GM19351 (cell line): Measurements from ENCODE around the gene ZNF296.

Experiments
- ATAC-seq: cut with Tn5 transposase; IDR thresholded peaks from one replicate; pipeline ENCODE4 v1.9.1; 2021; ENCODE audit warnings: mild to moderate bottlenecking, moderate library complexity; ENCODE audit not compliant: unreplicated experiment

Gene ZNF296

DNA sequence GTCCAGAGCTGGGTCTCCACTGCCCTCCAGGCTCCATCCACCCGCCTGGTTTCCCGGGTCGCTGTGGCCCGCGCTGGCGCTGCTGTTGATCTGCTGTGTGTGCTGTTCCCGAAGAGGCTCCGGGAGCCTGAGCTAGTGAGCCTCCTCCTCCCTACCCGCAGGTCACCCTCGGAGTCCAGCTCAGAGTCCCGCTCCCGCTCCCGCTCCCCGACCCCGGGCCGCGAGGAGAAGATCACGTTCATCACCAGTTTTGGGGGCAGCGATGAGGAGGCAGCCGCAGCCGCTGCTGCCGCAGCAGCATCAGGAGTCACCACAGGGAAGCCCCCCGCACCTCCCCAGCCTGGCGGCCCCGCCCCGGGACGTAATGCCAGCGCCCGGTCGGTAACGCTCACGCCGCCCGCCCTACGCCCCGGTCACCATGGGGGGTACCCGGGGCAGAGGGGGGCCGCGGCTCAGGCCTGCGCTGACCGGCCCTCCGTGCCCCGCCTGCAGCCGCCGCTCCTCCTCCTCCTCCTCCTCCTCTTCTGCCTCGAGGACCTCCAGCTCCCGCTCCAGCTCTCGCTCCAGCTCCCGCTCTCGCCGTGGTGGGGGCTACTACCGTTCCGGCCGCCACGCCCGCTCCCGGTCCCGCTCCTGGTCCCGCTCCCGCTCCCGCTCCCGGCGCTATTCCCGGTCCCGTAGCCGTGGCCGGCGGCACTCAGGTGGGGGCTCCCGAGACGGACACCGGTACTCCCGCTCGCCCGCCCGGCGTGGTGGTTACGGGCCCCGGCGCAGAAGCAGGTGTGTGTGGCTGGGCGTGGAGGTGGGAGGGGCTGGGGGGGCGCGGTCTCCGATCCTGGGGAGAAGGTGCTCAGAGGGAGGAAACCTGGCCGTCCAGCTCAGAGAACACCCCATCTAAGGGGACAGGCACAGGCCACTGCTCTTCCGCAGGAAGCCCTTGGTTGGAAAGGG lies 12.2 kb downstream of the ZNF296 start:
- no peak for ATAC-seq

DNA sequence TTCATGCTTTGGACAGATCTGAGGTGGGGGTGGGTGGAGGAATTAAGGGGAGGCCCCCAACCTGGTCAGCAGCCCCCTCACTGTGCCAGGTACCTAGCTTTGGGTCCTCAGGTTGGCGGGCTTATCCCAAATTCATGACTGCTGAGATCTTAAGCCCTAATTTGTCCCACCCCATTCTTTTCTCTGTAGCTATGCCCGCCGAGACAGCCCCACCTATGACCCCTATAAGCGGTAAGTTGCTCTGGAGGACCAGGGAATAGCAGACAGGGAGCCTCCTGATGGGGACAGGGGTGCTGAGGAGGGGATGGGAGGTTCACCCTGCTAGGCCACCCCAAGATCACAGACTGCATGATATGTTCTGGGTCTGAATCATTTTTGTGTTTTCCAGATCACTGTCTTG lies 14.3 kb downstream of the ZNF296 start:
- ATAC-seq, result no peak

DNA sequence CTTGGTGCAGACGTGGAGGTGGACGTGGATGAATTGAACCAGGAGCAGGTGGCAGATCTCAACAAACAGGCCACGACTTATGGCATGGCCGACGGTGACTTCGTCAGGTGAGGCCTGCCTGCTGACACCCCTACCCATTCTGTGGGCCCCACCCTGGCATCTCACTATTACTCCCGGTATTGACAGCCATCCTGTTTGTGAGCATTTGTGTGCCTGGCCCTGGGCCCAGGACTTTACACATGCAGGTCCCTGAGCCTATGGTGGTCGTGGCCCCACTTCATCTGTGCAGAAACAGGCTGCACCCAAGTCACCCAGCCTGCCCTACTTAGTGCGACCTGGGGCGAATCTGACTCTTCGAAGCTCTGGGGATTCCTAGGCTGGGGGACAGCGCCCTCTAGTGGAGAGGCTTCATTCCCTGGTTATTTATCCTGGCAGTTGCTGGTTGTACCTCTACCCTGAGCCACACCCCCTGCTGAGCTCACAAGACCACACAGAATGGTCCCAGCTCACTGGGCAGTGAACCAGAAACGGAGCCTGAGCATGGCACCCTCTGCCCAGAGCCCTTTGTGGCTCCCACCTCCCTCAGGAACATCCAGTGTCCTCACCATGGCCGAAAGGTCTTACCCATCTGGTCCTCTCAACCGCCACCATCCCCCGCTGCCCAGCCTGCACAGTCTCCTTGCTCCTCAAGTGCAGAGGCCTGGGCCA lies 16.9 kb downstream of the ZNF296 start:
- ATAC-seq, result peak; percentile 51

DNA sequence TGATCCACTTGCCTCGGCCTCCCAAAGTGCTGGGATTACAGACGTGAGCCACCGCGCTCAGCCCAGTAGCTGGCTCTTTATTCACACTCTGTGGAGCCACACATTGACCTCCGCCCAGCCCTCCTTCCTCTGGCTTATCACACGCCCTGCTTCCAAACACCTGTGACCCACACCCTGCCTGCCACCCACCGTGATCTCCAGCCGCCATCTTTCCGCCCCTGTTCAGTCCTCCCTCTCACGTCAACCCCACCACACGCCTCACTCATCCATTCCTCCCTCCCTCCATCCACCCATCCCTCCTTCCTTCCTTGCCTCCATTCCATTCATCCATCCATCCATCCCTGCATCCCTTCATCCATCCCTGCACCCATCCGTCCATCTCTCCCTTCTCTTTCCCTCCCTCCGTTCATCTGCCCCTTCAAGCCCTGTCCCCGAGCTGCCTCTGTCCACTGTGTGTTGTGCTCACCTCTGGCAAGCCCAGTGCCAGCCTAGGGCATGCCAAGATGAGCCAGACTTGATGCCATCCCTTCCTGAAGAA lies 17.6 kb downstream of the ZNF296 start:
- no peak for ATAC-seq

DNA sequence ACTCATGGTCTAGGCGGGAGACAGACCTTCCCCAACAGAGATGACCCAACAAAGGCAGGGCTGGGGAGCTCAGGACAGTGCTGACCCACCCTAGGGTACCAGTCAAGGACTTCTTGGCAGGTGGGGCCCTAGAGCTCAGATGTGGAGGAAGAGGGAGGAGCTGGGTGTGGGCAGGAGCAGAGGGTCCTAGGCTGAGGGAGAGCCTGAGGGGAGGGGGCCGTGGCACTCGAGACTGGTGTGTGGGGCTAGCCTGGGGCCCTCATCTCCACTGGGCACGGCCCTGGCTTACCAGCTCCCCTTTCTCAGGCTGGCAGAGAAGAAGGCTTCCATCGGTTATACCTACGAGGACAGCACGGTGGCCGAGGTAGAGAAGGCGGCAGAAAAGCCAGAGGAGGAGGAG lies 18.8 kb downstream of the ZNF296 start:
- ATAC-seq, result no peak

DNA sequence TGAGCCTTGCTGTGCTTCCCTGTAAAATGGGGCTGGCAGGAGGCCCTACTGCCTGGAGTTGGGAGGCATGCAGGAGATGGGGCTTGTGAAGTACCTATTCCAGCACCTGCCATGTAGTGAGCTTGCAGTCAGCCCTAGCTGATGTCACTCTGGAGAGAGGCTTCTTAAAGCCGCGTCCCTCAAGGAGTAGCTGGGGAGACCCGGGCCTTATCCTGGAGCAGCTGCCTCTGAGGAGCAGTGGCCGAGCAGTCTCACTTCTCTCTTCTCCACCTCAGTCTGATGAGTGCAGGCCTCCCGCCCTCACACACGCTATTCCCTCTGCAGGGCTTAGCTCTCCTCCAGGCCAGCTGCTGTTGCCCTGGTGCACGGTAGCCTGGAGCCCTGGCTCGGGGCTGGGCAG lies 19.4 kb downstream of the ZNF296 start:
- ATAC-seq, result no peak

DNA sequence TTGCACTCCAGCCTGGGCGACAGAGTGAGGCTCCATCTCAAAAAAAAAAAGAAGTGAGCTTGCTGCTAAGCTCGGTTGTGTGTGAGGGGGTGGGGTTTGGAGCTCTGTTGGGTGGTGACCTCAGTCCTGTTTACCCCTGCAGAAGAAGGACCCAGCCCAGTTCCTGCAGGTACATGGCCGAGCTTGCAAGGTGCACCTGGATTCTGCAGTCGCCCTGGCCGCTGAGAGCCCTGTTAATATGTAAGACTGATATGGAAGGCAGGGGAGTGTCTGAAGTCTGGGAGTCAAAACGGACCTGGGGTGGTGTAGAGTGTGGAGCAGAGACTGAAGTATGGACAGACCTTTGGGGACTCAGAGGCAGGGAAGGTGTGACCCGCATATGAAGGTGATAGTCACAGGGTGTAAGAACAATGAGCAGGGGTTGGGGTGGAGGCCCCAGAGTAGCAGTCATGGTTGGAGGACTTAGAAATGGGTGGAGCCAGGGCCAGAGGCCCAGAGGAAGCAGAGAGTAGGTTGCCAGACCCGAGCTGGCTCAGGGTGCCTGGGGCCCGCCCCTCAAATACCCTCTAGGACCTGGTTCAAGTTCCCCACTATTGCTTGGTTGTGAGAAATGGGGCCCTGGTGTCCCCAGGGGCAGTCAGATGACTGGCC lies 24.2 kb downstream of the ZNF296 start:
- peak; percentile 49 for ATAC-seq

DNA sequence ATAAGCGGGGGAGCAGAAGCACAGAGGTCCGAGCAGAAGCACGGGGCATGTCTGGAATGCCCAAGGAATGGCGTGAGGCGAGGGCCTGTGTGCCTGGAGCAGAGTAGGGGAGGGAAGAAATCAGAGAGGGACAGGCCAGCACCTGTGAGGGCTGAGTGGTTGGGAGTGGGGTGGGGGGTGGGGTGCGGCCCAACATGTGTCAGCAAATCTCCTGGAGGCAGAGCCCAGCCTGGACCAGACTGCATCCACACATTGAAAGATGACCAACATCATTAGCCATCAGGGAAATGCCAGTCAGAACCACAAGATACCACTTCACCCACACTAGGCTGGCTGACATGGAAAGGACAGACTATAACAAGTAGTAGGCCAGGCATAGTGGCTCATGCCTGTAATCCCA lies 26.2 kb downstream of the ZNF296 start:
- no peak for ATAC-seq

DNA sequence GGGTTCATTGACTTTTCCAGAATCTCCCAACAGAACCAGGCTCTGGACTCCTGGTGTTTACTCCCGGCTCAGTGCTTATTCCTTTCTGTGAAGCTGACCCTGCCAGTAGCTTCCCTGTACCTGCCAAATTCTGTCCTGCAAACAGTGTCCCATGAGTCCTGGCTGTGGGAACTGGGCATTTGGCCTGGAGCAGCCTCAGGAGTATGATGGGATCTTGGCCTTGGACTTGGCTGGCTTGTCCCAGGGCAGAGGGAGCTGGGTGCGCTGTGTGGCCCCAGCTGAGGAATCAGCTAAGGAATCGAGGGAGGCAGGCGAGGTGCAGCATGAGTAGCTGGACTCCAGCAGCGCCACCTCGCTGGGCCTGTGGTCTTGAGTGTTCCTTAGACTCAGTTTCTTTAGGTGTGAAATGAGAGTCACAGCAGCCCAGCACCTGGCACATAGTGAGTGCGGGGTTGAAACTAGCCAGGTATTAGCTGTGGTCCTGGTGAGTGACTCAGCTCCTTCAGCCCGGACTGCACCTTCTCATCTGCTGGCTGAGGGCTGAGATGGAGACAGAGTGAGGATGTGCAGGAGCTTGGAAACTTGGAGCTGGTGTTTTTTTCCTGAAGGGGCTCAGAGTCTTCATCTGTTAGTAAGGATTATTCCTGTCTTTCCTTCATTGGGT lies 27.1 kb downstream of the ZNF296 start:
- ATAC-seq, result no peak

DNA sequence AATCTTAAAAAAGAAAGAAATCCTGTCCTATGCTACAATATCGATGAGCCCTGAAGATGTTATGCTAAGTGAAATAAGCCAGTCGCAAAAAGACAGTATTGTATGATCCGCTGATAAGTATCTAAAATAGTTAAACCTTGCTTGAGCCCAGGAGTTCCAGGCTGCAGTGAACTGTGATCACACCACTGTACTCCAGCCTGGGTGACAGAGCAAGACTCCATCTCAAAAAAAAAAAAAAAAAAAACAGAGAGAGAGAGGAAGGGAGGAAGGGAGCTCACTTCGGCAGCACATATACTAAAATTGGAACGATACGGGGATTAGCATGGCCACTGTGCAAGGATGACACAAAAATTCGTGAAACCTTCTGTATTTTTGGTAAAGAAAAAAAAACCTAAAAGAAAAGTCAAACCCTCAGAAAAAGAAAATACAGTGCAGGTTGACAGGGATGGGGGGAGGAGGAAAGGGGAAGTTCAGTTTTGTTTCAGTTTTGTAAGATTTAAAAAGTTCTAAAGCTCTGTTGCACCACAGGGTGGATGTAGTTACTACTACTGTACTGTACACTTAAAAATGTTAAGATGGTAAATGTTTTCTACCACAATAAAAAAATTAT lies 29.0 kb downstream of the ZNF296 start:
- ATAC-seq, result peak; percentile 56

DNA sequence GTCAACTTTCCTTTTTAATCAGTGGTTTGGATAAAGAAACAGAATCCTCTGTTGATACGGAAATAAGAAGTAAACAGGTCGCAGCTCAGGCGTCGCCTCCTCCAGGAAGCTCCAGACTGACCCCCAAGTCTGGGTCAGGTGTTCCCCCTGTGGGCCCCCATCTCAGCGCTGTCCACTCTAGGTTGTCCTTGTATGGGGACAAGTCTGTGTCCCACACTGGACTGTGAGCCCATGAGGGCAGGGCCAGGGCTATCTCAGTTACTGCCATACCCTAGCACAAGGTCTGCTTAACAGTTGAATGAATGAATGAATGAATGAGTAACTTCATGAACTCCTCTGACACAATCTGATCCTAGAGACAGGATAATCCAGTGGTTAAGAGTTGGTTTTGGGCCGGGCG lies 29.9 kb downstream of the ZNF296 start:
- no peak for ATAC-seq

DNA sequence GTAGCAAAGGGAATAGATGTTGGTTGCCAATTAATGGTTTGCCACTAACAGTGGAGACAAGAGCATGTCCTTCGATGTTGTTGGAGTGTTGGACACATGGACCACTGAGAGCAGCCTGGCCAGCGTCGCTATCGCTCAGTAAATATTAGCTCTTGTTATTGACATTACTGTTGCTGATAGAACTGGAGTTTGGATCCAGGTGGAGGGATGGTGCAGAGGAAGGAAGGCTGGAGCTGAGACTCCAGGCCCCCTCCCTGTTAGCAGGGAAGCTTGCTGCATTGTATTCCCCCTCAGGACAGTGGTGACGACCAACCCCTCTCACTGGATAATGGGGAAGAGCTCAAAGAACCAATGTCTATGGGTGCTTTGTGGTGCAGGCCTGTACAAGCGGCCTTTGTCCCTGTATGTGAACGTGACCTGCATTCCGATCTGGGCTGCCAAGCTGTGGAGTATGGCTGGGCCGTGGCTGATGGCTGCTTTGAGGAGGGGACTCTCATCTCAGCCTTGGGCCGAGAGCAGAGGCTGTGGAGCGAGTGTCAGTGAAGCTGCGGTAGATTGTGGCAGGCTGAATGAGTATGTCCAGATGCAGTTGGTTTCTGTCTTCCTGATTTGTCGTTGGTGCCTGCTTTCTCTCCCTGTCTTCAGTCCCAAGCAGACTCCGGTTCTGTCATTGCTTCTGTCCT lies 30.5 kb downstream of the ZNF296 start:
- no peak for ATAC-seq

DNA sequence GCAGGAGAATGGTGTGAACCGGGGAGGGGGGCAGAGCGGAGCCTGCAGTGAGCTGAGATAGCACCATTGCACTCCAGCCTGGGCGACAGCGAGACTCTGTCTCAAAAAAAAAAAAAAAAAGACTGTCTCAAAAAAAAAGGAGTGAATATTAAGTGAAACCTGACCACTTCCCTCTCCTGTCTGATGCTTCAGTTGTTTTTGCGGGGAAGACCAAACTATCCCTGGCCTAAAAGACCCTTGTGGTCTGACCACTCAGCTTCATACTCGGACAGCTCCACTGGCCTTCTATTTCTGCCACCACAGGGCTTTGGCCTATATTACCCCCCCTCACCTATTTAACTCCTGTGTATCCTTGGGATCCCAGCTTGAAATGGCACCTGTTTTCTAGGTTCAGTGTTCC lies 35.2 kb downstream of the ZNF296 start:
- no peak for ATAC-seq

DNA sequence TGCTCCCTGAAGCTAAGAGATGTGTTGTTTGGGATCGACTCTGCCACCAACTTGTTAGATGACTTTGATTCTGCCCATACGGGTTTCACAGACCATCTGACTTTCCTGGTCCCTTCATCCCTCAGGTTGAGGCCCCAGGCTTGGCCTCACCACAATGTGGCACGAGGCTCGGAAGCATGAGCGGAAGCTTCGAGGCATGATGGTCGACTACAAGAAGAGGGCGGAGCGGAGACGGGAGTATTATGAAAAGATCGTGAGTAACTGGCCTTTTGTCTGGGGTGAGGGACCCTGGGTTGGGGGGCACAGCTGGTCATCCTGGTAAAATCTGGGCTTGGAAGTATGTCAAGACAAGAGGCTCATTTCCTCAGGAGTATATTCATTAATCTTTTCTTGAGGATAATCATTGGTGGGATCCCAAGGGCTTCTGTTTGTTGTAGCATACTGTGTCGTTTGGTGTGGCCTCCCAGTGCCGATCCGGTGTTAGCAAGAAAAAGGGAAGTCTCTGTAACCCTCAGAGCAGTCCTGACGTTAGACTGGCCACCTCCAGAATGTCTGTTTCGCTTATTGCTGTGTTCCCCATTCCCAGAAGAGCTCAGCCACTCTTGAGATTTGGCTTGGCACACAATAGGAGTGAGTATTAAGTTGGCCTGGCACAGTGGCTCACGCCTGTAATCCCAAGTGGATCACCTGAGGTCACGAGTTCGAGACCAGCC lies 36.1 kb downstream of the ZNF296 start:
- no peak for ATAC-seq

DNA sequence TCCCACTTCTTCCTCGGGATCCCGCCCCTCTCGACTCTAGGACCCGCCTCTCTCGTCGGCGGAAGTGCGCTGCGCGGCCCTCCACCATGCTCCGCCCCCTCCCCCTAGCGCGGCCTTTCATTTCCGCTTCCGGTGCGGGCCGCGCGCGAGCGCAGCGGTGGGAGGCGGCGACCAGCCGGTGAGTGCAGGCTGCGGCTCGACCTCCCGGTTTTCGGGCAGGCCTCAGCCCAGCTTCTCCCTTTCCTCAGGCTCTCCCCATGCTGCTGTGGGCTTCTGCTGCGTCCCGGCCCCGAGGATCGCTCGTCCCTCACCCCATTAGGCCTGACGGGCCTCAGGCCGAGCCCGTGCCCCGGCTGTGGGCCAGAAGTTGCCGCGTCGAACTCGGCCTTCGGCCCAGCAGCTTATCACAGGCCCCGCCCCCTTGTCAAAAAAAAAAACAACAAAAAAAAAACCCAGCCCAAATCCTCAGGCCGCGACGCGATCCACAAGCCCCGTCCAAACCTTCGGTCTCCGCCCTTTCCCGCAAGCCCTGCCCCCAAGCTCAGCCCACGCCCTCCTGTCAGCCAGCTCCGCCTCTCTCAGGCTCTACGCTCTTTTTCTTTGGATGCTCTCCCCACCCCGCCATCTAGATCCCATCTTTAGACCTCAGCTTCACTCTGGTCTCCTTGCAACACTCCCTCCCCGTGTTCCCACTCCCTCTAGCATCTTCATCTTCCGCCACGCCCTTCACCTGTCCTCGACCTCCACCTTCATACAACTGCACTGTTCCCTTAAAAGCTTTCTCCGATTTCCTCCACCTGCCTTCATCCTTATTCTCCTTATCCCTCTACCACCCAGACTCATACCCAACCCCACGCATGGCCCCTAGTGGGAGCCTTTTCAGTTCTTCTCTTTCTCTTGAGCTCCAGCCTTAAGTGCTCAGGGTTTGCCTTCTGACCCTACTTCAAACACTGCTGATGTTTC lies 37.1 kb downstream of the ZNF296 start, which contains the start of gene CLASRP:
TSS of gene CLASRP (plus strand) at position 115 of the 963 bp plus-strand sequence. CDS start 1,168 bp downstream, outside the sequence.
- ATAC-seq, result peak; percentile 88

DNA sequence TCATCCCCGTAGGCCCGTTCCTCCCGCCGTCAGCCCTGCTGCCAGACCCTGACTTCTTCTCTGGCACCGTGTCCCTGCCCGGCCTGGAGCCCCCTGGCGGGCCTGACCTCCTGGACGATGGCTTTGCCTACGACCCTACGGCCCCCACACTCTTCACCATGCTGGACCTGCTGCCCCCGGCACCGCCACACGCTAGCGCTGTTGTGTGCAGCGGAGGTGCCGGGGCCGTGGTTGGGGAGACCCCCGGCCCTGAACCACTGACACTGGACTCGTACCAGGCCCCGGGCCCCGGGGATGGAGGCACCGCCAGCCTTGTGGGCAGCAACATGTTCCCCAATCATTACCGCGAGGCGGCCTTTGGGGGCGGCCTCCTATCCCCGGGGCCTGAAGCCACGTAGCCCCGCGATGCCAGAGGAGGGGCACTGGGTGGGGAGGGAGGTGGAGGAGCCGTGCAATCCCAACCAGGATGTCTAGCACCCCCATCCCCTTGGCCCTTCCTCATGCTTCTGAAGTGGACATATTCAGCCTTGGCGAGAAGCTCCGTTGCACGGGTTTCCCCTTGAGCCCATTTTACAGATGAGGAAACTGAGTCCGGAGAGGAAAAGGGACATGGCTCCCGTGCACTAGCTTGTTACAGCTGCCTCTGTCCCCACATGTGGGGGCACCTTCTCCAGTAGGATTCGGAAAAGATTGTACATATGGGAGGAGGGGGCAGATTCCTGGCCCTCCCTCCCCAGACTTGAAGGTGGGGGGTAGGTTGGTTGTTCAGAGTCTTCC lies 38.7 kb downstream of the ZNF296 start:
- no peak for ATAC-seq

DNA sequence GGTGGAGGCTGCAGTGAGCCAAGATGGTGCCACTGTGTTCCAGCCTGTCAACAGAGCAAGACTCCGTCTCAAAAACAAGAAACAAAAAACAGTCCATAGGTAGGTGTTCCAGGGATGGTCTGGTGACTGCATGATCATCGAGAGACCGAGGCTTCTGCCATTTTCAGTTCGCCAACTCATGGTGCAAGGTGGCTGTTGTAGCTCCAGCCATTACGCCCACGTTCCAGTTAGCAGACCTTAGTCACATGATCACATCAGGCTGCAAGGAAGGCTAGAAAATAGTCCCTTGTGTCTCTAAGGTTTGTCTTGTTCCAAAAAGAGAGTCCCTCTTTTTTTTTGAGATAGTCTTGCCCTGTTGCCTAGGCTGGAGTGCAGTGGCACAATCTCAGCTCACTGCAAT lies 40.5 kb downstream of the ZNF296 start:
- no peak for ATAC-seq
